SK-N-SH treated with all-trans-retinoic acid at 6 μM for 48 hours (cell line): ENCODE measurements around the gene DBNDD1.

Experiments used
- ATAC-seq: fragments of 200-7000 bp; cut with Tn5 transposase; 3 replicates; pipeline ENCODE4 v1.9.1; 2020; ENCODE audit warnings: mild to moderate bottlenecking, moderate library complexity
- ARNTL ChIP-seq: fragments of 450-650 bp; formaldehyde crosslinking; IDR thresholded peaks from 2 replicates; pipeline ENCODE4 v1.5.0; 2020; ENCODE audit warnings: low read depth, mild to moderate bottlenecking, moderate library complexity, borderline replicate concordance
- BACH2 ChIP-seq: fragments of 250-450 bp; sonication (Bioruptor Pico); IDR thresholded peaks from 2 replicates; pipeline ENCODE4 v1.9.0; 2021; ENCODE audit warnings: mild to moderate bottlenecking, borderline replicate concordance
- ESRRG ChIP-seq: fragments of 250-450 bp; sonication (Bioruptor Pico); IDR thresholded peaks from 2 replicates; pipeline ENCODE4 v1.6.1; 2021; ENCODE audit warnings: mild to moderate bottlenecking
- GLIS3 ChIP-seq: fragments of 250-450 bp; sonication (Bioruptor Pico); IDR thresholded peaks from 2 replicates; pipeline ENCODE4 v1.5.0; 2020; ENCODE audit warnings: mild to moderate bottlenecking, moderate library complexity
- ISL1 ChIP-seq: fragments of 250-450 bp; sonication (Bioruptor Pico); IDR thresholded peaks from 2 replicates; pipeline ENCODE4 v2.1.2; 2022; ENCODE audit warnings: mild to moderate bottlenecking, moderate library complexity
- OSR1 ChIP-seq: fragments of 250-450 bp; sonication (Bioruptor Pico); IDR thresholded peaks from 2 replicates; pipeline ENCODE4 v1.8.0; 2022; ENCODE audit warnings: moderate library complexity, mild to moderate bottlenecking, inconsistent platforms
- PPARA ChIP-seq: fragments of 250-450 bp; sonication (Bioruptor Pico); IDR thresholded peaks from 2 replicates; pipeline ENCODE4 v1.5.0; 2020; ENCODE audit warnings: mild to moderate bottlenecking, borderline replicate concordance
- RARB ChIP-seq: fragments of 250-450 bp; sonication (Bioruptor Pico); IDR thresholded peaks from 2 replicates; pipeline ENCODE4 v1.8.0; 2021; ENCODE audit warnings: mild to moderate bottlenecking, moderate library complexity
- SNAI2 ChIP-seq: fragments of 250-450 bp; sonication (Bioruptor Pico); IDR thresholded peaks from 2 replicates; pipeline ENCODE4 v1.5.0; 2020; ENCODE audit warnings: mild to moderate bottlenecking, moderate library complexity
- TCF4 ChIP-seq: fragments of 250-450 bp; sonication (Bioruptor Pico); IDR thresholded peaks from 2 replicates; pipeline ENCODE4 v1.8.0; 2021; ENCODE audit warnings: mild to moderate bottlenecking, moderate library complexity, borderline replicate concordance
- TOX ChIP-seq: fragments of 250-450 bp; sonication (Bioruptor Pico); IDR thresholded peaks from 2 replicates; pipeline ENCODE4 v1.8.0; 2021; ENCODE audit warnings: mild to moderate bottlenecking, moderate library complexity, borderline replicate concordance
- ZFP3 ChIP-seq: fragments of 250-450 bp; sonication (Bioruptor Pico); IDR thresholded peaks from 2 replicates; pipeline ENCODE4 v1.5.0; 2020; ENCODE audit warnings: mild to moderate bottlenecking, moderate library complexity
- ZFP30 ChIP-seq: fragments of 450-650 bp; formaldehyde crosslinking; IDR thresholded peaks from 2 replicates; pipeline ENCODE4 v1.5.0; 2022; ENCODE audit warnings: mild to moderate bottlenecking, moderate library complexity
- ZNF565 ChIP-seq: fragments of 450-650 bp; formaldehyde crosslinking; conservative IDR thresholded peaks from 2 replicates; pipeline ENCODE4 v1.5.0; 2020; ENCODE audit warnings: low read depth, mild to moderate bottlenecking, moderate library complexity
- ZNF70 ChIP-seq: fragments of 450-650 bp; formaldehyde crosslinking; IDR thresholded peaks from 2 replicates; pipeline ENCODE4 v1.5.0; 2020; ENCODE audit warnings: mild to moderate bottlenecking, moderate library complexity
- ZNF8 ChIP-seq: fragments of 450-650 bp; formaldehyde crosslinking; IDR thresholded peaks from 2 replicates; pipeline ENCODE4 v1.5.0; 2020; ENCODE audit warnings: mild to moderate bottlenecking, moderate library complexity
- TF ChIP-seq, protein P1 (sequence below): fragments of 250-450 bp; sonication (Bioruptor Pico); IDR thresholded peaks from 2 replicates; pipeline ENCODE4 v1.5.0; 2020; ENCODE audit warnings: mild to moderate bottlenecking, moderate library complexity
- TF ChIP-seq, protein P2 (sequence below): fragments of 250-450 bp; sonication (Bioruptor Pico); IDR thresholded peaks from 2 replicates; pipeline ENCODE4 v1.8.0; 2021; ENCODE audit warnings: low read depth, mild to moderate bottlenecking, moderate library complexity, borderline replicate concordance
- TF ChIP-seq, protein P3 (sequence below): fragments of 250-450 bp; sonication (Bioruptor Pico); IDR thresholded peaks from 2 replicates; pipeline ENCODE4 v1.8.0; 2020; ENCODE audit warnings: mild to moderate bottlenecking, moderate library complexity, borderline replicate concordance
- TF ChIP-seq, protein P4 (sequence below): fragments of 250-450 bp; sonication (Bioruptor Pico); IDR thresholded peaks from 2 replicates; pipeline ENCODE4 v1.5.1; 2021; ENCODE audit warnings: mild to moderate bottlenecking, moderate library complexity

DBNDD1 gene

DNA sequence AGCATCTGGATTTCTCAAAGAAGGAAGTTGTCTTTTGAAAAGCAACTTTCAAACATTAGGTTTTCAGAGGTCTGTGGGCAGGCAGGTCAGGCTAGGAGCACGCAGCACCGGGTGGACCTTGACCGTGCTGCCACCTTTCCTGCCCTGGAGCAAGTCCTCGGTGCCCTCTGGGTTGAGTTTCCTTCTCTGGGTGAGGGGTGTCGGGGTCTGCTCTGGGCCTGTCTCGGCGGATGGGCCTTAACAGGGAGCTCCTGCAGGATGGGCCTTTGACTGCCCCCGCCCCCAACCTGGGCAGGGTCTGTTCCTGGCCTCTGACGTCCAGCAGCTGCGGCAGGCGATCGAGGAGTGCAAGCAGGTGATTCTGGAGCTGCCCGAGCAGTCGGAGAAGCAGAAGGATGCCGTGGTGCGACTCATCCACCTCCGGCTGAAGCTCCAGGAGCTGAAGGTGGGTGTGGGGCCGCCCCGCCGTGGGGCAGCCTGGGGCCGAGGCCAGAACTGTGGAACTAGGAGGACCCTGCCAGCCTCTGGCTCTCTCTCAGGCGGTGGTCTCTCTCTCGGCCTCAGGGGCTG, 62.0 kb downstream of the DBNDD1 start (continued):
- TF ChIP-seq, protein P1, sequence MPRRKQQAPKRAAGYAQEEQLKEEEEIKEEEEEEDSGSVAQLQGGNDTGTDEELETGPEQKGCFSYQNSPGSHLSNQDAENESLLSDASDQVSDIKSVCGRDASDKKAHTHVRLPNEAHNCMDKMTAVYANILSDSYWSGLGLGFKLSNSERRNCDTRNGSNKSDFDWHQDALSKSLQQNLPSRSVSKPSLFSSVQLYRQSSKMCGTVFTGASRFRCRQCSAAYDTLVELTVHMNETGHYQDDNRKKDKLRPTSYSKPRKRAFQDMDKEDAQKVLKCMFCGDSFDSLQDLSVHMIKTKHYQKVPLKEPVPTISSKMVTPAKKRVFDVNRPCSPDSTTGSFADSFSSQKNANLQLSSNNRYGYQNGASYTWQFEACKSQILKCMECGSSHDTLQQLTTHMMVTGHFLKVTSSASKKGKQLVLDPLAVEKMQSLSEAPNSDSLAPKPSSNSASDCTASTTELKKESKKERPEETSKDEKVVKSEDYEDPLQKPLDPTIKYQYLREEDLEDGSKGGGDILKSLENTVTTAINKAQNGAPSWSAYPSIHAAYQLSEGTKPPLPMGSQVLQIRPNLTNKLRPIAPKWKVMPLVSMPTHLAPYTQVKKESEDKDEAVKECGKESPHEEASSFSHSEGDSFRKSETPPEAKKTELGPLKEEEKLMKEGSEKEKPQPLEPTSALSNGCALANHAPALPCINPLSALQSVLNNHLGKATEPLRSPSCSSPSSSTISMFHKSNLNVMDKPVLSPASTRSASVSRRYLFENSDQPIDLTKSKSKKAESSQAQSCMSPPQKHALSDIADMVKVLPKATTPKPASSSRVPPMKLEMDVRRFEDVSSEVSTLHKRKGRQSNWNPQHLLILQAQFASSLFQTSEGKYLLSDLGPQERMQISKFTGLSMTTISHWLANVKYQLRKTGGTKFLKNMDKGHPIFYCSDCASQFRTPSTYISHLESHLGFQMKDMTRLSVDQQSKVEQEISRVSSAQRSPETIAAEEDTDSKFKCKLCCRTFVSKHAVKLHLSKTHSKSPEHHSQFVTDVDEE (CRISPR knock-in tag) = no peak
- TF ChIP-seq ARNTL (CRISPR knock-in tag) = no peak
- TF ChIP-seq ZNF8 (CRISPR knock-in tag) = no peak
- TF ChIP-seq BACH2 = no peak
- TF ChIP-seq ZNF70 = no peak
- no peak for TF ChIP-seq TCF4

DNA sequence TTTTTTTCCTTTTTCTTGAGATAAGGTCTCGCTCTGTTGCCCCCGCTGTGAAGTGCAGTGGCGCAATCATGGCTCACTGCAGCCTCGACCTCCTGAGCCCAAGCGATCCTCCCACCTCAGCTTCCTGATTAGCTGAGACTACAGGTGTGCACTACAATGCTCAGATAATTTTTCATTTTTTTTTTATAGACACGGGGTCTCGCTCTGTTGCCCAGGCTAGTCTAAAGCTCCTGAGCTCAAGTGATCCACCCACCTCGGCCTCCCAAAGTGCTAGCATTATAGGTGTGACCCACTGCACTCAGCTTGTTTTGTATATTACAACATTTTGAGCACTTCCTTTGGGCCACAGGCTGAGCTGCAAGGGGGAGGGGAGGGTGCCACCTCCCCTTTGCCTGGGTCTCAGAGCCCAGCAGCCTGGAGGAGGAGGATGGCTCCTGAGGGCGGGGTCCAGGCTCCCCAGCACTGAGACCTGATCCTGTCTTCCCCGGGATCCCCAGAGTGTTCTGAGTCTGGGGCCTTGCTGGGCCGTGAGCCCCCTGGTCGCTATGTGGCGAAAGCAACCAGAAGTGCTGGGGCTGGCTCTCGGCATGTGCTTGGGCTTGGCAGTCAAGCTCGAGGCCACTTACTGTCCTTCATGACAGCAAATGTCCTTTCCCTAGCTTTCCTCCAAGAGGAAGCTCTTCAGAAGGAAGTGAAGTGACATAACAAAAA, 62.6 kb downstream of the DBNDD1 start:
- TF ChIP-seq SNAI2 (CRISPR knock-in tag) = no peak
- TF ChIP-seq ZNF8 (CRISPR knock-in tag) = no peak
- TF ChIP-seq, protein P1 (CRISPR knock-in tag) = no peak
- TF ChIP-seq ISL1 (CRISPR knock-in tag) = no peak
- ATAC-seq = no peak

DNA sequence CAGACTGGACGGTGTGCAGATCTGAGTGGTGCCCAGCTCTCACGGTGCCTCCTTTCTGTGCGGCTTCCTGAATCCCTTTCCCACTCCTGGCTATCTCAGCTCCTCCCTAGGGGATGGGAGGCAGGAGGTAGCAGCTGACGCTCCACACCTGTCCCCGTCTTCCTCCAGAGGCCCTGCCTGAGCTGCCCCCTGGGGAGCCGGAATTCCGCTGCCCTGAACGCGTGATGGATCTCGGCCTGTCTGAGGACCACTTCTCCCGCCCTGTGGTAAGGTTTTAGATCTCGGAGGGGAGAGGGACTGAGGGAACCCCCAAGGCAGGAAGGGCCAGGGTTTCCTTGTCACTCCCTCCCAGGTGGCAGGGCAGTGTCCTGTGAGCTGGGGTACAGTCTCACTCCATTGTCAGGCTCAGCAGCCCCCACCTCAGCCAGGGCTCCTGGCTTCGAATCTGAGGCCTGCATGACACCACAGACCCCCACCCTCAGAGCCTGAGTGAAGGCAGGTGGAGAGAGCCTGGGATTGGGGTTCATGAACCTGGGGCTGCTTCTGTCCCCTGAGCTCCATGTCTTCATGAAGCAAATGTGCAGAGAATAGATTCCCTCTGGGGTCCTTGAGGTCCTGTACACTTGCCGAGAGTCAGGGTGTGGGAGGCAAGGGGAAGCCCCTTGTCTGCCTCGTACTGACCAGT, 64.1 kb downstream of the DBNDD1 start:
- no peak for ATAC-seq
- TF ChIP-seq GLIS3 (no peak), ZNF8 (CRISPR knock-in tag) (no peak), ZFP30 (no peak), RARB (no peak), PPARA (CRISPR knock-in tag) (no peak), ESRRG (CRISPR knock-in tag) (no peak), ZNF565 (CRISPR knock-in tag) (no peak), OSR1 (CRISPR knock-in tag) (no peak), TOX (CRISPR knock-in tag) (no peak), ZNF70 (no peak), ZFP3 (no peak)
- TF ChIP-seq, protein P2, sequence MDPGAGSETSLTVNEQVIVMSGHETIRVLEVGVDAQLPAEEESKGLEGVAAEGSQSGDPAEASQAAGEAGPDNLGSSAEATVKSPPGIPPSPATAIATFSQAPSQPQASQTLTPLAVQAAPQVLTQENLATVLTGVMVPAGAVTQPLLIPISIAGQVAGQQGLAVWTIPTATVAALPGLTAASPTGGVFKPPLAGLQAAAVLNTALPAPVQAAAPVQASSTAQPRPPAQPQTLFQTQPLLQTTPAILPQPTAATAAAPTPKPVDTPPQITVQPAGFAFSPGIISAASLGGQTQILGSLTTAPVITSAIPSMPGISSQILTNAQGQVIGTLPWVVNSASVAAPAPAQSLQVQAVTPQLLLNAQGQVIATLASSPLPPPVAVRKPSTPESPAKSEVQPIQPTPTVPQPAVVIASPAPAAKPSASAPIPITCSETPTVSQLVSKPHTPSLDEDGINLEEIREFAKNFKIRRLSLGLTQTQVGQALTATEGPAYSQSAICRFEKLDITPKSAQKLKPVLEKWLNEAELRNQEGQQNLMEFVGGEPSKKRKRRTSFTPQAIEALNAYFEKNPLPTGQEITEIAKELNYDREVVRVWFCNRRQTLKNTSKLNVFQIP = no peak
- TF ChIP-seq, protein P1 (CRISPR knock-in tag) = no peak
- TF ChIP-seq, protein P3, sequence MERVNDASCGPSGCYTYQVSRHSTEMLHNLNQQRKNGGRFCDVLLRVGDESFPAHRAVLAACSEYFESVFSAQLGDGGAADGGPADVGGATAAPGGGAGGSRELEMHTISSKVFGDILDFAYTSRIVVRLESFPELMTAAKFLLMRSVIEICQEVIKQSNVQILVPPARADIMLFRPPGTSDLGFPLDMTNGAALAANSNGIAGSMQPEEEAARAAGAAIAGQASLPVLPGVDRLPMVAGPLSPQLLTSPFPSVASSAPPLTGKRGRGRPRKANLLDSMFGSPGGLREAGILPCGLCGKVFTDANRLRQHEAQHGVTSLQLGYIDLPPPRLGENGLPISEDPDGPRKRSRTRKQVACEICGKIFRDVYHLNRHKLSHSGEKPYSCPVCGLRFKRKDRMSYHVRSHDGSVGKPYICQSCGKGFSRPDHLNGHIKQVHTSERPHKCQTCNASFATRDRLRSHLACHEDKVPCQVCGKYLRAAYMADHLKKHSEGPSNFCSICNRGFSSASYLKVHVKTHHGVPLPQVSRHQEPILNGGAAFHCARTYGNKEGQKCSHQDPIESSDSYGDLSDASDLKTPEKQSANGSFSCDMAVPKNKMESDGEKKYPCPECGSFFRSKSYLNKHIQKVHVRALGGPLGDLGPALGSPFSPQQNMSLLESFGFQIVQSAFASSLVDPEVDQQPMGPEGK = no peak
- TF ChIP-seq, protein P4, sequence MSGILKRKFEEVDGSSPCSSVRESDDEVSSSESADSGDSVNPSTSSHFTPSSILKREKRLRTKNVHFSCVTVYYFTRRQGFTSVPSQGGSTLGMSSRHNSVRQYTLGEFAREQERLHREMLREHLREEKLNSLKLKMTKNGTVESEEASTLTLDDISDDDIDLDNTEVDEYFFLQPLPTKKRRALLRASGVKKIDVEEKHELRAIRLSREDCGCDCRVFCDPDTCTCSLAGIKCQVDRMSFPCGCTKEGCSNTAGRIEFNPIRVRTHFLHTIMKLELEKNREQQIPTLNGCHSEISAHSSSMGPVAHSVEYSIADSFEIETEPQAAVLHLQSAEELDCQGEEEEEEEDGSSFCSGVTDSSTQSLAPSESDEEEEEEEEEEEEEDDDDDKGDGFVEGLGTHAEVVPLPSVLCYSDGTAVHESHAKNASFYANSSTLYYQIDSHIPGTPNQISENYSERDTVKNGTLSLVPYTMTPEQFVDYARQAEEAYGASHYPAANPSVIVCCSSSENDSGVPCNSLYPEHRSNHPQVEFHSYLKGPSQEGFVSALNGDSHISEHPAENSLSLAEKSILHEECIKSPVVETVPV (CRISPR knock-in tag) = no peak
